Bladder microvascular endothelial cell (primary cell): Measurements from ENCODE around the gene NFYB. TPM values are rescaled to one million over a fixed set of nuclear protein-coding genes. Genes with fewer than 3 reads are reported as not detected.

Experiments
- total RNA-seq: library from RNA; depleted of rRNA; stranded (reverse); fragments of >200 nt; gene quantifications from 2 replicates; pipeline ENCODE4 v1.2.3, GENCODE V29; 2014

The NFYB gene
- total RNA-seq, result 10.4 and 19.6 TPM in 2 replicates

DNA sequence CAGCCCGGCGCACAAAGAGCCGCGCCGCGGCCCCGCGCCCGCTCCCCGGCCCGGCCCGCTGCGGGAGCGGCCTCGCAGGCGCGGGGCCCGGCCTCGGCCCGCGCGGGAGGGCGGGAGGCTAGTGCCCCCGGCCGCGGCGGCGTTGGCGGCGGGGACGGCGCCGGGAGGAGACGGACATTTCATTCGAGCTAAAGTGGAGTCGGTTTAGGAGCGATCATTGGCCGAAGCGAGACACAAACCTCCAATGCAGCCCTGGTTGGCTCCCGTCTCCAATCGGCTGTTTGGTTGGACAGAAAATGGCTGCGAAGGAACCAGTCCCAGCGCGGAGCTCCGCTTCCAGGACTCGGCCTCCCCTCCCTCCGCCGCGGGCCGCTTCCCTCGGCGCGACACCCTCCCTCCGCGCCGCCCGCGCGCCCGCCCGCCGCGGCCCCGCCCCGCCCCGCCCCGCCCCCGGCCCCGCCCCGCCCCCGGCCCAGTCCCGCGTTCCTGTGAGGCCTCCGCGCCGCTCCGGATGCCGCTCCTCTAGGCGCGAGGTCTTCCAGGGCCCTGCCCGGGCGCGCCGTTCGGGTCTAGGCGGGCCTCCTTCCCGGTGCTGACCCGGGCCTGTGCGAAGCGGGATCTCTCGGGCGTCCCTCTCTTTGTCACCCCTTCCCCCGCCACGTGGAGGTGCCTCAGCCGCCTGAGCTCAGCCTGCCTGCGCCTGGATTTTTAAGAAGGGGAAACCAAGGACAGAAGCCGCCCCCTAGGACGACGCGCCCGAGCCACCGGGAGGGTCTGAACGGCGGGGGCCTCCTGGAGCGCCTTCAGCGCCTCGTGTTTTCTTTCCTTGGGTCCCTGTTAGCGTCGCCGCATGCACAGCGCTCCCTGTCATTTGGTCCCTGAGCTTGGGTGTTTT, at the start of gene NFYB:
Gene NFYB, minus strand, starts transcription at position 309 of the 895 bp plus-strand sequence. CDS start 2,757 bp downstream, outside the sequence.

Other genes with a start within 250 kb of the NFYB start
- 582 and 1,178 TPM in 2 replicates for gene HSP90B1, start 207.8 kb downstream of the NFYB start, total RNA-seq
- 19.8 and 41.0 TPM in 2 replicates for gene TDG, start 172.3 kb downstream of the NFYB start, total RNA-seq
- 0.32 and 1.4 TPM in 2 replicates for gene GLT8D2, start 88.0 kb downstream of the NFYB start, total RNA-seq
- 14.6 and 28.5 TPM in 2 replicates for gene HCFC2, start 73.7 kb downstream of the NFYB start, total RNA-seq
- 441 and 625 TPM in 2 replicates for gene TXNRD1, start 77.6 kb upstream of the NFYB start, total RNA-seq
- gene EID3, start 165.5 kb upstream of the NFYB start, total RNA-seq, result 5.0 and 17.6 TPM in 2 replicates